Pancreas (tissue), 10 donors: ENCODE measurements around the gene EEF1A2. TPM values are rescaled to one million over a fixed set of nuclear protein-coding genes. Genes with fewer than 3 reads are reported as not detected.

Experiments used
- ATAC-seq, 4 donors: fragments of 200-7000 bp; cut with Tn5 transposase; one replicate each; pipeline versions ENCODE4 v1.8.0 to v1.9.1; 2020; ENCODE audit warnings: mild to moderate bottlenecking in 4 of 4, moderate library complexity in 4 of 4
- DNase-seq, 6 donors: peaks; one replicate each; pipeline ENCODE4 v3.0.0-alpha.2; 2020
- FAIRE-seq: peaks from 2 replicates; lab custom pipeline; 2012; peaks lifted over from hg19 to GRCh38; lab: Jason Lieb, UNC
- H3K27ac ChIP-seq, 4 donors: fragments of 200-600 bp; sonication (generic); 1 replicate in 3 of 4; 2 replicates in 1 of 4; pipeline versions ENCODE4 v1.5.0 to v1.8.0; 2020
- H3K27me3 ChIP-seq, 4 donors: fragments of 200-600 bp; one replicate each; pipeline ENCODE4 v1.8.0; 2021
- H3K36me3 ChIP-seq, 3 donors: fragments of 200-600 bp; sonication (generic) in 1 of 3; one replicate each; pipeline versions ENCODE4 v1.5.0 to v1.8.0; 2020 to 2021
- H3K4me1 ChIP-seq, 3 donors: fragments of 200-600 bp; one replicate each; pipeline ENCODE4 v1.8.0; 2021
- H3K4me3 ChIP-seq, 4 donors: fragments of 200-600 bp; sonication (generic) in 2 of 4; one replicate each; pipeline versions ENCODE4 v1.5.0 to v1.8.0; 2020 to 2021
- H3K9me3 ChIP-seq, 4 donors: fragments of 200-600 bp; one replicate each; pipeline ENCODE4 v1.8.0; 2021
- CTCF ChIP-seq, 4 donors: fragments of 200-600 bp; sonication (generic) in 3 of 4; IDR thresholded peaks; one replicate each; pipeline versions ENCODE4 v1.5.0 to v1.8.0; 2021; ENCODE audit warnings: antibody characterized with exemption in 4 of 4
- WGBS, 2 donors: extraction: QIAGEN DNeasy Blood & Tissue Kit; methylation state at CpG; one replicate each; pipeline ENCODE4 v1.1.7; 2013; 5-methylcytosine and 5-hydroxymethylcytosine counted together
- intact Hi-C, 3 donors: fragments of 100-400 bp; cut with DNase I; formaldehyde crosslinking; loops; one replicate each; pipeline versions ENCODE4 v1.11.1 to v1.14.2; 2022
- polyA plus RNA-seq, 2 donors: library from polyadenylated mRNA; stranded (reverse); fragments of 200-250 nt; gene quantifications; one replicate each; pipeline ENCODE4 v1.2.3, GENCODE V29; 2013
- total RNA-seq, 6 donors: library from RNA; stranded (reverse); fragmentation: NEBNext Ultra II Directional in 4 of 6; extraction: Animal tissue kit (Norgen Biotek cat#: 25700) in 4 of 6; gene quantifications; one replicate each; pipeline versions ENCODE4 v1.2.1 to v1.2.4, GENCODE V29; 2021 to 2023
- donor health status: healthy with polysubstance abuse.
- donor health status: DM: no; HTN: no; CAD: no; lungs with moderate emphysema.
- donor health status: DM: no; HTN: no; CAD: no.
- donor health status: control.
- donor health status: control.
- donor health status: Bipolar disorder and iron deficiency.
- donor health status: DM: yes; HTN: yes; CAD: no.
- donor health status: DM: no; HTN: no; CAD: no.
- donor health status: DM: no; HTN: no; CAD: no.
- donor health status: DM: yes; HTN: yes; CAD: no.

The EEF1A2 gene
- total and polyA plus RNA-seq, 8 donors = 5.0 to 86.9 (median 19.7) TPM

- intact Hi-C loops = no loop called here
- FAIRE-seq (no peak), DNase-seq (no peak), ATAC-seq (peak in 1 of 4 donors; percentile 73)
- H3K9me3 ChIP-seq = no peaks in the 10 kb centered on the region
- H3K4me1 ChIP-seq = peaks cover 0 to 6% (median 5%) of the 10 kb centered on the region in 3 donors
- no peak for TF ChIP-seq CTCF (IDR thresholded peaks at IDR 0.05)
- no peak overlapping the region for H3K4me3 ChIP-seq
- peaks cover 0 to 28% (median 4%) of the 10 kb centered on the region in 4 donors for H3K27me3 ChIP-seq
- no peak overlapping the region for H3K27ac ChIP-seq
- no peaks in the 10 kb centered on the region for H3K36me3 ChIP-seq
- WGBS, 2 donors = 9% methylated on average over 16 of the region's 16 CpGs
These were observed 23.7 kb downstream of the EEF1A2 start for GRCh38 chr20:63475209-63475608.

- no peak for TF ChIP-seq CTCF (IDR thresholded peaks at IDR 0.05)
- ATAC-seq = no peak
- no peak overlapping the region for H3K27ac ChIP-seq
- intact Hi-C loops = no loop called here
- no peaks in the 10 kb centered on the region for H3K36me3 ChIP-seq
- peaks cover 0 to 6% (median 5%) of the 10 kb centered on the region in 3 donors for H3K4me1 ChIP-seq
- 29 to 38% methylated on average over 27 to 30 of the region's 30 CpGs for WGBS, 2 donors
- H3K9me3 ChIP-seq = no peaks in the 10 kb centered on the region
- FAIRE-seq = no peak
- no peak for DNase-seq
- peaks cover 0 to 28% (median 4%) of the 10 kb centered on the region in 4 donors for H3K27me3 ChIP-seq
- no peak overlapping the region for H3K4me3 ChIP-seq
These were observed 25.1 kb downstream of the EEF1A2 start for GRCh38 chr20:63473555-63474449.

- peaks cover 0 to 6% (median 5%) of the 10 kb centered on the region in 3 donors for H3K4me1 ChIP-seq
- FAIRE-seq (no peak), ATAC-seq (no peak), DNase-seq (no peak)
- no peaks in the 10 kb centered on the region for H3K9me3 ChIP-seq
- no peak overlapping the region for H3K4me3 ChIP-seq
- 47 to 58% methylated on average over 11 of the region's 13 CpGs for WGBS, 2 donors
- no peak overlapping the region for H3K27ac ChIP-seq
- peaks cover 0 to 28% (median 4%) of the 10 kb centered on the region in 4 donors for H3K27me3 ChIP-seq
- no peaks in the 10 kb centered on the region for H3K36me3 ChIP-seq
- intact Hi-C loops = no loop called here
- TF ChIP-seq CTCF (IDR thresholded peaks at IDR 0.05) = no peak
These were observed 26.0 kb downstream of the EEF1A2 start for GRCh38 chr20:63472862-63473390.

GRCh38 chr20:63471981-63472831, 26.7 kb downstream of the EEF1A2 start, which contains the start of gene KCNQ2:
KCNQ2 (minus strand) TSS chr20:63472655; CDS start chr20:63472463, 192 bp downstream.
- 1% methylated on average over 75 to 110 of the region's 111 CpGs for WGBS, 2 donors
- no peak for TF ChIP-seq CTCF (IDR thresholded peaks at IDR 0.05)
- peak within 1 kb of the TSS in 2 of 4 donors; percentile 20 to 39 for H3K4me3 ChIP-seq
- H3K36me3 ChIP-seq = no peaks in the 10 kb centered on the region
- ATAC-seq (peak in 1 of 4 donors; percentile 56), FAIRE-seq (no peak), DNase-seq (no peak)
- no peaks in the 10 kb centered on the region for H3K9me3 ChIP-seq
- intact Hi-C loops = no loop called here
- H3K4me1 ChIP-seq = peaks cover 0 to 6% (median 5%) of the 10 kb centered on the region in 3 donors
- H3K27me3 ChIP-seq = peaks cover 0 to 28% (median 4%) of the 10 kb centered on the region in 4 donors
- H3K27ac ChIP-seq = no peak within 1 kb of the TSS
